Gastrocnemius medialis (tissue), 4 donors: Measurements from ENCODE around the gene ARAP3. TPM values are rescaled to one million over a fixed set of nuclear protein-coding genes. Genes with fewer than 3 reads are reported as not detected.

Experiments used
- ATAC-seq, 2 donors: fragments of 150-250 bp; one replicate each; pipeline ENCODE4 v1.9.1; 2016
- DNase-seq, 2 donors: peaks; one replicate each; pipeline ENCODE4 v3.0.0-alpha.2; 2019
- H3K27ac ChIP-seq, 4 donors: fragments of 200-600 bp; sonication (generic); 1 replicate in 1 of 4; 2 replicates in 3 of 4; pipeline ENCODE4 v1.5.1; 2016 to 2018; ENCODE audit warnings: mild to moderate bottlenecking in 2 of 4, moderate library complexity in 1 of 4
- H3K27me3 ChIP-seq, 3 donors: fragments of 200-600 bp; sonication (generic) in 2 of 3; 1 replicate in 1 of 3; 2 replicates in 2 of 3; pipeline versions ENCODE4 v1.5.1 to v1.6.0; 2016 to 2019; ENCODE audit warnings: mild to moderate bottlenecking in 1 of 3, moderate library complexity in 1 of 3
- H3K36me3 ChIP-seq, 2 donors: fragments of 200-600 bp; sonication (generic) in 1 of 2; one replicate each; pipeline ENCODE4 v1.5.1; 2017 to 2018
- H3K4me1 ChIP-seq, 2 donors: fragments of 200-600 bp; sonication (generic) in 1 of 2; one replicate each; pipeline ENCODE4 v1.5.1; 2016 to 2017; ENCODE audit warnings: mild to moderate bottlenecking in 2 of 2
- H3K4me3 ChIP-seq, 4 donors: fragments of 200-600 bp; sonication (generic) in 3 of 4; 1 replicate in 1 of 4; 2 replicates in 3 of 4; pipeline ENCODE4 v1.5.1; 2016 to 2019; ENCODE audit warnings: mild to moderate bottlenecking in 2 of 4
- H3K9me3 ChIP-seq, 3 donors: fragments of 200-600 bp; sonication (generic) in 2 of 3; 1 replicate in 1 of 3; 2 replicates in 2 of 3; pipeline ENCODE4 v1.5.1; 2016 to 2019
- CTCF ChIP-seq, 5 experiments: fragments of 450-650 bp in 3 of 5; fragments of 200-600 bp in 2 of 5; sonication (generic) in 2 of 5; IDR thresholded peaks in 4 of 5; conservative IDR thresholded peaks in 1 of 5; 1 replicate in 4 of 5; 2 replicates in 1 of 5; pipeline ENCODE4 v1.5.1; 2016 to 2019; ENCODE audit warnings: antibody characterized with exemption in 5 of 5, mild to moderate bottlenecking in 3 of 5, moderate library complexity in 3 of 5
- POLR2A ChIP-seq, 2 donors: fragments of 450-650 bp; IDR thresholded peaks; one replicate each; pipeline ENCODE4 v1.6.1; 2017; ENCODE audit warnings: antibody characterized with exemption in 2 of 2, mild to moderate bottlenecking in 2 of 2, moderate library complexity in 2 of 2
- in situ Hi-C, 4 donors: fragments of 200-750 bp; cut with MboI; loops; one replicate each; pipeline versions ENCODE4 v1.15.0 to v1.8.0; 2017; ENCODE audit warnings: low sequenced_read_pairs in 4 of 4
- intact Hi-C: fragments of 100-400 bp; cut with DNase I; formaldehyde crosslinking; loops from one replicate; pipeline ENCODE4 v1.15.1; 2023; ENCODE audit warnings: low total_unique reads
- total RNA-seq, 4 donors: library from RNA; depleted of rRNA; stranded (reverse); fragments of >200 nt; gene quantifications; one replicate each; pipeline versions ENCODE4 v1.1.0 to v1.2.3, GENCODE V29; 2016

Gene ARAP3
- total RNA-seq, 4 donors from 2014 or later = 1.6 to 5.5 (median 3.0) TPM

- no peak for DNase-seq
- no peak for ATAC-seq
- H3K9me3 ChIP-seq = no peaks in the 10 kb centered on the region
- peak overlapping the region in 3 of 4 donors; percentile 30 to 50 (median 43) for H3K4me3 ChIP-seq
- no peaks in the 10 kb centered on the region for H3K36me3 ChIP-seq
- peaks cover 0 to 4% of the 10 kb centered on the region in 2 donors for H3K4me1 ChIP-seq
- H3K27ac ChIP-seq = no peak overlapping the region
- no peaks in the 10 kb centered on the region for H3K27me3 ChIP-seq
- TF ChIP-seq POLR2A (IDR thresholded peaks at IDR 0.05) (no peak), CTCF (IDR thresholded peaks at IDR 0.05 in 4 of 5, conservative IDR thresholded peaks at IDR 0.05 in 1 of 5) (no peak)
- intact Hi-C loops = loop anchor here (1.0 to 10.0 kb wide), 3 partner anchors 187 to 452 kb away; no protein-coding TSS in a partner anchor
- in situ Hi-C loops = loop anchor here (5.0 to 25.0 kb wide), 4 partner anchors 192 to 445 kb away; partner anchors contain the start of gene PCDH12 (in 2 of the 4)
These were observed 10.5 kb upstream of the ARAP3 start for GRCh38 chr5:141692533-141692888.

GRCh38 chr5:141691867-141692532 is 10.0 kb upstream of the ARAP3 start:
- DNase-seq = peak; percentile 48 to 69
- TF ChIP-seq POLR2A (IDR thresholded peaks at IDR 0.05) (no peak), CTCF (IDR thresholded peaks at IDR 0.05 in 4 of 5, conservative IDR thresholded peaks at IDR 0.05 in 1 of 5) (peak; percentile 94 to 99 (median 98))
- intact Hi-C loops (loop anchor here (1.0 to 10.0 kb wide), 3 partner anchors 187 to 453 kb away; no protein-coding TSS in a partner anchor), in situ Hi-C loops (loop anchor here (5.0 to 25.0 kb wide), 4 partner anchors 193 to 445 kb away; partner anchors contain the start of gene PCDH12 (in 2 of the 4))
- Histone ChIP-seq H3K4me3 (peak overlapping the region in 3 of 4 donors; percentile 30 to 50 (median 43)), H3K9me3 (no peaks in the 10 kb centered on the region), H3K4me1 (peaks cover 0 to 4% of the 10 kb centered on the region in 2 donors), H3K27me3 (no peaks in the 10 kb centered on the region), H3K27ac (no peak overlapping the region), H3K36me3 (no peaks in the 10 kb centered on the region)
- ATAC-seq = peak; percentile 88 to 96

- intact Hi-C loops (loop anchor here (10.0 kb wide), 1 partner anchor 453 kb away; no protein-coding TSS in a partner anchor), in situ Hi-C loops (loop anchor here (5.0 to 25.0 kb wide), 4 partner anchors 193 to 446 kb away; partner anchors contain the start of gene PCDH12 (in 2 of the 4))
These were observed 9.3 kb upstream of the ARAP3 start for GRCh38 chr5:141691286-141691866.

More at GRCh38 chr5:141691286-141691866, 9.3 kb upstream of the ARAP3 start:
- ATAC-seq (no peak), DNase-seq (no peak)
- no peak overlapping the region for H3K4me3 ChIP-seq
- no peak overlapping the region for H3K27ac ChIP-seq
- no peaks in the 10 kb centered on the region for H3K27me3 ChIP-seq
- peaks cover 0 to 4% of the 10 kb centered on the region in 2 donors for H3K4me1 ChIP-seq
- TF ChIP-seq POLR2A (IDR thresholded peaks at IDR 0.05) = no peak
- TF ChIP-seq CTCF (IDR thresholded peaks at IDR 0.05 in 4 of 5, conservative IDR thresholded peaks at IDR 0.05 in 1 of 5) = no peak
- no peaks in the 10 kb centered on the region for H3K36me3 ChIP-seq
- H3K9me3 ChIP-seq = no peaks in the 10 kb centered on the region
